ENCODE data around the gene SSPN.

DNA sequence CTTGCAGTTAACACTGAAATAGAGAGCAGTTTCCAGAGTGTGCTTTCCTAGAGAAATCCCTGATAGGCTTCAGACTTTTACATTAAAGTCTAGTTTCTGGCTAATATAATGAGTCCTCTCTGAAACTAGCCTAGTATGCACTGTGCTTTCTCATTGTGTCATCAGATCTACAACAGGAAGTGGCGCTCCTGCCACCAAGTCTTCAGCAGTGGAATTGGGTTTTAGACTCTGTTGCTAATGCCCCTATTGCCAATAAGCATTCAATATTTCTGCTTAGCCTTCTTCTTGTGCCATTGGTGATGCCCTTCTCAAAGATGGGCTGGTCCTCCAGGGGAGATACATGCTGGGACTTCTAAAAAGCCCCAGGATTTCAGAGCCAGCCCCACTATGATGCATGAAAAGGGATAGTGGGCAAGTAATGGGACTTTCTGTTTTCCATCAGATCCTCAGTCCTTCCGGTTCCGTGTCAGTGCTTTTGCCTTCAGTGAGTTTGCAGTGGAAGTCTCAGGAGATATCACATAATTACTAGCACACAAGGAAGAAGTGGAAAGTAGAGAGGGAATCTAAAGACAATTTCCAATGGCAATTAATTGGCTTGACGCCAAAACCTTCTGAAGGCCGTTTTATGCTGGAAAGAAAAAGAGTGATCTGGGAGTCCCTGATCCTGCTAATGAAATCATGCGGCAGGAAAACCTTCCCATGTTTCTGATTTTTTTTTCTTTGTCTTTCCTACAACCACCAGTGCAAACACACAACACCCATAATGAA is 50.0 kb downstream of the SSPN start:
- no peak for TF ChIP-seq POLR2A (IDR thresholded peaks at IDR 0.05)
- TF ChIP-seq, protein P1, sequence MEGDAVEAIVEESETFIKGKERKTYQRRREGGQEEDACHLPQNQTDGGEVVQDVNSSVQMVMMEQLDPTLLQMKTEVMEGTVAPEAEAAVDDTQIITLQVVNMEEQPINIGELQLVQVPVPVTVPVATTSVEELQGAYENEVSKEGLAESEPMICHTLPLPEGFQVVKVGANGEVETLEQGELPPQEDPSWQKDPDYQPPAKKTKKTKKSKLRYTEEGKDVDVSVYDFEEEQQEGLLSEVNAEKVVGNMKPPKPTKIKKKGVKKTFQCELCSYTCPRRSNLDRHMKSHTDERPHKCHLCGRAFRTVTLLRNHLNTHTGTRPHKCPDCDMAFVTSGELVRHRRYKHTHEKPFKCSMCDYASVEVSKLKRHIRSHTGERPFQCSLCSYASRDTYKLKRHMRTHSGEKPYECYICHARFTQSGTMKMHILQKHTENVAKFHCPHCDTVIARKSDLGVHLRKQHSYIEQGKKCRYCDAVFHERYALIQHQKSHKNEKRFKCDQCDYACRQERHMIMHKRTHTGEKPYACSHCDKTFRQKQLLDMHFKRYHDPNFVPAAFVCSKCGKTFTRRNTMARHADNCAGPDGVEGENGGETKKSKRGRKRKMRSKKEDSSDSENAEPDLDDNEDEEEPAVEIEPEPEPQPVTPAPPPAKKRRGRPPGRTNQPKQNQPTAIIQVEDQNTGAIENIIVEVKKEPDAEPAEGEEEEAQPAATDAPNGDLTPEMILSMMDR (IDR thresholded peaks at IDR 0.05): no peak

All from esophagus squamous epithelium (tissue), 4 donors.